IMR-90 (cell line): Measurements from ENCODE around the gene ADGRG1. TPM values are rescaled to one million over a fixed set of nuclear protein-coding genes. Genes with fewer than 3 reads are reported as not detected.

Source experiments
- ATAC-seq: fragments of 200-7000 bp; cut with Tn5 transposase; 2 replicates; pipeline ENCODE4 v1.9.1; 2020; ENCODE audit warnings: low read depth, mild to moderate bottlenecking, moderate library complexity
- BruUV-seq: library from RNA; stranded (reverse); fragments of 400-500 nt; replicated peaks from 2 replicates; lab custom pipeline; 2021; lab: Mats Ljungman, UMichigan
- CTCF ChIA-PET: fragments of 300-600 bp; formaldehyde crosslinking; extraction: SDS; loops from one replicate; lab custom pipeline; 2021; ENCODE audit warnings: antibody characterized with exemption; lab: Yijun Ruan, JAX
- POLR2A ChIA-PET: fragments of 300-600 bp; sonication (Branson Sonifier 250); formaldehyde crosslinking; loops from one replicate; lab custom pipeline; 2022; ENCODE audit warnings: antibody characterized with exemption; ENCODE audit not compliant: unreplicated experiment; lab: Charles Lee
- DNase-seq: peaks from one replicate; pipeline ENCODE4 v3.0.0; 2013
- H2AFZ ChIP-seq: replicated peaks from 2 replicates; pipeline ENCODE3; 2013; ENCODE audit warnings: low read length, mild to moderate bottlenecking; ENCODE audit not compliant: poor library complexity
- H2AK5ac ChIP-seq: 2 replicates; pipeline ENCODE4 v1.6.1; 2013; ENCODE audit warnings: low read depth, low read length, inconsistent platforms
- H2AK9ac ChIP-seq: replicated peaks from 2 replicates; pipeline ENCODE3; 2013; ENCODE audit warnings: mild to moderate bottlenecking, low read depth, low read length, moderate library complexity; ENCODE audit not compliant: poor library complexity
- H2BK120ac ChIP-seq: 2 replicates; pipeline ENCODE4 v1.6.1; 2013; ENCODE audit warnings: low read depth, low read length, inconsistent platforms
- H2BK15ac ChIP-seq: 3 replicates; pipeline ENCODE4 v1.6.1; 2013; ENCODE audit warnings: low read depth, low read length, inconsistent platforms
- H2BK20ac ChIP-seq: 2 replicates; pipeline ENCODE4 v1.6.1; 2013; ENCODE audit warnings: low read depth, mild to moderate bottlenecking, inconsistent platforms, low read length, moderate library complexity
- H2BK5ac ChIP-seq: 2 replicates; pipeline ENCODE4 v1.6.1; 2013; ENCODE audit warnings: mild to moderate bottlenecking, low read depth, low read length, inconsistent platforms; ENCODE audit not compliant: poor library complexity, severe bottlenecking
- H3K14ac ChIP-seq: replicated peaks from 2 replicates; pipeline ENCODE4 v1.6.1; 2013; ENCODE audit warnings: low read depth, low read length, inconsistent platforms
- H3K18ac ChIP-seq: 2 replicates; pipeline ENCODE4 v1.6.1; 2013; ENCODE audit warnings: low read depth, low read length, control low read depth
- H3K23ac ChIP-seq: 2 replicates; pipeline ENCODE4 v1.6.1; 2013; ENCODE audit warnings: low read depth, low read length, inconsistent platforms
- H3K27ac ChIP-seq: 2 replicates; pipeline ENCODE4 v1.5.1; 2013; ENCODE audit warnings: mild to moderate bottlenecking, control low read depth, low read length; ENCODE audit not compliant: insufficient read depth
- H3K27me3 ChIP-seq: 2 replicates; pipeline ENCODE4 v1.6.1; 2013; ENCODE audit warnings: low read length; ENCODE audit not compliant: control insufficient read depth, insufficient read depth
- H3K36me3 ChIP-seq: 2 replicates; pipeline ENCODE4 v1.6.1; 2013; ENCODE audit warnings: low read length, mixed read lengths; ENCODE audit not compliant: control insufficient read depth, insufficient read depth
- H3K4ac ChIP-seq: 2 replicates; pipeline ENCODE4 v1.6.1; 2013; ENCODE audit warnings: low read depth, low read length, inconsistent platforms
- H3K4me1 ChIP-seq: 2 replicates; pipeline ENCODE4 v1.6.1; 2013; ENCODE audit warnings: low read length, mixed read lengths; ENCODE audit not compliant: control insufficient read depth, insufficient read depth
- H3K4me2 ChIP-seq: 2 replicates; pipeline ENCODE4 v1.6.1; 2013; ENCODE audit warnings: low read depth, mild to moderate bottlenecking, control low read depth, low read length, moderate library complexity
- H3K4me3 ChIP-seq: 2 replicates; pipeline ENCODE4 v1.5.1; 2013; ENCODE audit warnings: low read depth, mild to moderate bottlenecking, control low read depth, low read length, moderate library complexity; ENCODE audit not compliant: insufficient read depth
- H3K56ac ChIP-seq: 2 replicates; pipeline ENCODE4 v1.6.1; 2013; ENCODE audit warnings: low read length, inconsistent platforms; ENCODE audit not compliant: insufficient read depth; ENCODE audit errors: extremely low read depth
- H3K79me1 ChIP-seq, 2 experiments: 2 replicates each; pipeline ENCODE4 v1.6.1; 2013; ENCODE audit warnings: low read length in 2 of 2, inconsistent platforms in 1 of 2, low read depth in 1 of 2
- H3K9ac ChIP-seq: 2 replicates; pipeline ENCODE4 v1.6.1; 2013; ENCODE audit warnings: low read depth, low read length, control low read depth
- H3K9me1 ChIP-seq: 2 replicates; pipeline ENCODE4 v1.6.1; 2013; ENCODE audit warnings: low read length, inconsistent platforms; ENCODE audit not compliant: insufficient read depth
- H3K9me3 ChIP-seq: 2 replicates; pipeline ENCODE4 v1.6.1; 2013; ENCODE audit warnings: low read length; ENCODE audit not compliant: control insufficient read depth, insufficient read depth
- H4K20me1 ChIP-seq: 2 replicates; pipeline ENCODE4 v1.6.1; 2013; ENCODE audit warnings: low read length, inconsistent platforms; ENCODE audit not compliant: insufficient read depth
- H4K5ac ChIP-seq: 2 replicates; pipeline ENCODE4 v1.6.1; 2013; ENCODE audit warnings: mild to moderate bottlenecking, low read depth, low read length, control low read depth
- H4K8ac ChIP-seq, 2 experiments: 2 replicates each; pipeline ENCODE4 v1.6.1; 2013; ENCODE audit warnings: low read depth in 2 of 2, low read length in 2 of 2, control low read depth in 1 of 2, inconsistent platforms in 1 of 2
- H4K91ac ChIP-seq: 2 replicates; pipeline ENCODE4 v1.6.1; 2013; ENCODE audit warnings: low read depth, low read length, inconsistent platforms; ENCODE audit not compliant: insufficient read depth
- CEBPB ChIP-seq: IDR thresholded peaks from 2 replicates; pipeline ENCODE4 v1.6.1; 2012; ENCODE audit warnings: low read depth, low read length, improper control_type of control experiment
- NFE2L2 ChIP-seq: fragments of 150-350 bp; IDR thresholded peaks from 2 replicates; pipeline ENCODE4 v1.6.1; 2016; ENCODE audit warnings: low read depth, mild to moderate bottlenecking, low read length
- WGBS, 2 experiments: methylation state at CpG; one replicate each; pipeline versions ENCODE4 v1.1.5 to v1.1.7; 2013; ENCODE audit warnings: missing lambda C conversion rate in 2 of 2; ENCODE audit not compliant: insufficient read length in 1 of 2; ENCODE audit errors: extremely low coverage in 2 of 2; 5-methylcytosine and 5-hydroxymethylcytosine counted together
- dilution Hi-C: fragments of 300-500 bp; cut with HindIII; formaldehyde crosslinking; loops from one replicate; pipeline ENCODE4 v1.14.3; 2018; ENCODE audit warnings: low sequenced_read_pairs; ENCODE audit not compliant: unreplicated experiment
- in situ Hi-C: fragments of 300-500 bp; cut with MboI; formaldehyde crosslinking; loops from 3 replicates; pipeline ENCODE4 v1.14.3; 2019; ENCODE audit warnings: low sequenced_read_pairs, inconsistent platforms, mixed read lengths
- intact Hi-C: fragments of 100-400 bp; cut with micrococcal nuclease; formaldehyde crosslinking; loops from 2 replicates; pipeline ENCODE4 v1.10.0; 2022
- polyA plus RNA-seq, 3 experiments: library from polyadenylated mRNA; depleted of rRNA; stranded (reverse); fragments of >200 nt; gene quantifications; 2 replicates each; pipeline ENCODE4 v1.2.3, GENCODE V29; 2012; ENCODE audit warnings: low replicate concordance in 1 of 3
- total RNA-seq: library from RNA; depleted of rRNA; stranded (reverse); fragments of >200 nt; gene quantifications from 2 replicates; pipeline ENCODE4 v1.2.3, GENCODE V29; 2012

The ADGRG1 gene
- total and polyA plus RNA-seq, 2 of the 4 experiments (the other 2 are of a cell fraction), result 0.90 to 8.4 TPM

DNA sequence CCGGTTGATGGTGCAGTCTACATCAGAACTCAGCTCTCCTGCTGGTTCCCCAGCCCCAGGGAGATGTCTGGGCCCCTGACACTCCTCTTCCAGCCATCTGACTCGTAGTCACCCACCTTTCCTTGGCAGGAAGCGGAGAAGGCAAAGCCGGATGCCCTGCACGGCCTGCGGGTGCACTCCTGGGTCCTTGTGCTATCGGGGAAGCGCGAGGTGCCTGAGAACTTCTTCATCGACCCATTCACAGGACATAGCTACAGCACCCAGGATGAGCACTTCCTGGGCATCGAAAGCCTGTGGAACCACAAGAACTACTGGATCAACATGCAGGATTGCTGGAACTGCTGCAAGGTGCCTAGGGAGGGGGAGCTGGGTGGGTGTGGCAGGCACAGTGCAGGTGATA lies 78.9 kb downstream of the ADGRG1 start:
- Histone ChIP-seq H2BK20ac (no peak overlapping the region), H3K9me1 (no peaks in the 10 kb centered on the region), H2AK9ac (no peak overlapping the region), H2BK5ac (no peak overlapping the region), H3K27me3 (peaks cover 35% of the 10 kb centered on the region), H4K8ac (no peak overlapping the region), H2BK120ac (no peak overlapping the region), H3K4ac (no peak overlapping the region), H2BK15ac (no peak overlapping the region), H3K23ac (no peak overlapping the region), H3K36me3 (no peaks in the 10 kb centered on the region), H3K79me1 (no peaks in the 10 kb centered on the region), H3K4me3 (no peak overlapping the region), H3K18ac (no peak overlapping the region), H3K27ac (no peak overlapping the region), H4K20me1 (no peaks in the 10 kb centered on the region), H4K91ac (no peak overlapping the region), H3K4me2 (no peak overlapping the region), H4K5ac (no peak overlapping the region), H2AK5ac (no peak overlapping the region), H3K14ac (no peak overlapping the region), H3K56ac (no peak overlapping the region), H3K4me1 (no peaks in the 10 kb centered on the region), H3K9ac (no peak overlapping the region), H3K9me3 (no peaks in the 10 kb centered on the region), H2AFZ (no peak overlapping the region)
- ChIA-PET CTCF (interaction anchor here (0.5 kb wide), 1 partner anchor 988 kb away, joined by 3 read pairs; no protein-coding TSS in a partner anchor), POLR2A (no interaction called here)
- DNase-seq (no peak), ATAC-seq (no peak)
- no TSS peak for BruUV-seq
- dilution Hi-C loops (no loop called here), intact Hi-C loops (no loop called here), in situ Hi-C loops (no loop called here)
- 0% methylated on average over 1 of the region's 11 CpGs; no CpG with 5 or more reads in 1 of the 2 experiments for WGBS, 2 experiments
- no peak for TF ChIP-seq NFE2L2
- no peak for TF ChIP-seq CEBPB
